Erythroblast (primary cell): ENCODE measurements around the gene FAM240A.

ENCODE experiments used
- DNase-seq, 2 experiments: peaks; one replicate each; lab custom pipeline; 2025; lab: John Stamatoyannopoulos, UW
- GATA1 ChIP-seq: IDR thresholded peaks from 2 replicates; pipeline ENCODE4 v1.6.1; 2011; ENCODE audit warnings: low read depth, mild to moderate bottlenecking, control low read depth, low read length, moderate library complexity
- POLR2A ChIP-seq: IDR thresholded peaks from 2 replicates; pipeline ENCODE4 v1.6.1; 2011; ENCODE audit warnings: mild to moderate bottlenecking, low read length

Gene FAM240A

GRCh38 chr3:46603446-46604046 is 8.8 kb upstream of the FAM240A start:
- DNase-seq = no peak

GRCh38 chr3:46604127-46604526 is 8.2 kb upstream of the FAM240A start:
- DNase-seq = no peak
- no peak for TF ChIP-seq POLR2A
- TF ChIP-seq GATA1 = no peak

More at GRCh38 chr3:46603446-46604046, 8.8 kb upstream of the FAM240A start:
- no peak for TF ChIP-seq POLR2A
- no peak for TF ChIP-seq GATA1

GRCh38 chr3:46607603-46608028 is 4.7 kb upstream of the FAM240A start:
- DNase-seq = peak; percentile 38 to 64
- no peak for TF ChIP-seq POLR2A
- no peak for TF ChIP-seq GATA1

GRCh38 chr3:46609212-46609721 is 3.1 kb upstream of the FAM240A start:
- TF ChIP-seq GATA1 (no peak), POLR2A (no peak)
- DNase-seq = peak in 1 of 2 experiments; percentile 29

GRCh38 chr3:46609944-46610722 is 2.2 kb upstream of the FAM240A start:
- no peak for TF ChIP-seq GATA1
- no peak for TF ChIP-seq POLR2A
- no peak for DNase-seq

GRCh38 chr3:46613313-46614005 is 1.1 kb downstream of the FAM240A start:
- peak; percentile 20 to 36 for DNase-seq
- TF ChIP-seq GATA1 (no peak), POLR2A (no peak)

- TF ChIP-seq POLR2A (peak; percentile 62), GATA1 (no peak)
Measured at GRCh38 chr3:46614431-46614830, 2.1 kb downstream of the FAM240A start.

GRCh38 chr3:46615050-46615775 is 2.9 kb downstream of the FAM240A start:
- no peak for TF ChIP-seq POLR2A
- no peak for TF ChIP-seq GATA1
- DNase-seq = no peak

More at GRCh38 chr3:46614431-46614830, 2.1 kb downstream of the FAM240A start:
- DNase-seq = peak; percentile 70 to 84

- DNase-seq = no peak
- no peak for TF ChIP-seq GATA1
Measured at GRCh38 chr3:46615976-46616375, 3.7 kb downstream of the FAM240A start.

- no peak for DNase-seq
- TF ChIP-seq GATA1 (no peak), POLR2A (no peak)
Measured at GRCh38 chr3:46617941-46618340, 5.6 kb downstream of the FAM240A start.

- no peak for DNase-seq
Measured at GRCh38 chr3:46619845-46620778, 7.8 kb downstream of the FAM240A start.

GRCh38 chr3:46624533-46624932 is 12.2 kb downstream of the FAM240A start:
- TF ChIP-seq GATA1 (no peak), POLR2A (no peak)
- no peak for DNase-seq

More at GRCh38 chr3:46619845-46620778, 7.8 kb downstream of the FAM240A start:
- TF ChIP-seq POLR2A (no peak), GATA1 (no peak)
